AG08396 (cell line): ENCODE results near the gene TRAPPC10.

Experiments used
- DNase-seq: peaks from one replicate; pipeline ENCODE4 v3.0.0; 2012; ENCODE audit warnings: low spot score, mixed read lengths

The TRAPPC10 gene

GRCh38 chr21:44066116-44066515, 54.0 kb downstream of the TRAPPC10 start:
- DNase-seq, result no peak

GRCh38 chr21:44067011-44067839, 55.1 kb downstream of the TRAPPC10 start:
- no peak for DNase-seq

- no peak for DNase-seq
Measured at GRCh38 chr21:44070391-44070790, 58.3 kb downstream of the TRAPPC10 start.

- DNase-seq, result no peak
Measured at GRCh38 chr21:44071359-44072104, 59.4 kb downstream of the TRAPPC10 start.

- DNase-seq, result no peak
Measured at GRCh38 chr21:44072111-44072510, 60.0 kb downstream of the TRAPPC10 start.

GRCh38 chr21:44074315-44074958, 62.3 kb downstream of the TRAPPC10 start:
- DNase-seq, result no peak

- DNase-seq, result no peak
Measured at GRCh38 chr21:44076316-44076715, 64.2 kb downstream of the TRAPPC10 start.

GRCh38 chr21:44078411-44078981, 66.4 kb downstream of the TRAPPC10 start:
- DNase-seq, result no peak

GRCh38 chr21:44079446-44079845, 67.3 kb downstream of the TRAPPC10 start:
- no peak for DNase-seq

GRCh38 chr21:44079846-44080245, 67.7 kb downstream of the TRAPPC10 start:
- DNase-seq, result no peak

GRCh38 chr21:44082648-44083440, 70.7 kb downstream of the TRAPPC10 start:
- no peak for DNase-seq

GRCh38 chr21:44083631-44084291, 71.7 kb downstream of the TRAPPC10 start:
- peak; percentile 46 for DNase-seq

GRCh38 chr21:44084496-44085241, 72.6 kb downstream of the TRAPPC10 start:
- DNase-seq, result no peak

GRCh38 chr21:44085491-44086321, 73.6 kb downstream of the TRAPPC10 start:
- no peak for DNase-seq

- DNase-seq, result no peak
Measured at GRCh38 chr21:44086636-44087425, 74.7 kb downstream of the TRAPPC10 start.

GRCh38 chr21:44087426-44088400, 75.6 kb downstream of the TRAPPC10 start:
- DNase-seq, result no peak

GRCh38 chr21:44088401-44088780, 76.3 kb downstream of the TRAPPC10 start:
- no peak for DNase-seq
